ENCODE measurements around the gene INPP5F.
"Not testable (repeated sequence)": the region's sequence is repeated elsewhere in the genome, so short reads cannot be mapped to it uniquely, and the experiment has no call there.

Gene INPP5F

DNA sequence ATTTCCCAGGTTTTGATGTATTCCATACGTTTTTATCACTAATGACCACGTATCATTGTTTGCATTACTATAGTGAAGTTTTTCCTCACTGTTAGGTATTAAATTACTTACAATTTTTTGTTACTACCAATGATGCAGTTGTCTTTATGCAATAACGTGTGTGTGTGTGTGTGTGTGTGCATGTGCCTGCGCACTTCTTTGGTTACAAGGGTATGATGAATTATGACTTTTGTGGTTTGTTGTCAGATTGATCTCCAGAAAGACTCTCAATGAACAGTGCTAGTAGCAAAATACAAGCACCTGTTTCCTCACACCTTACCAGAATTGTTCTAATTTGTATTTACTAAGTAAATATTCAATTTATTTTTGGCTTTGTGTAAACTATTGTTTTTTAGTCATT lies 95.3 kb downstream of the INPP5F start:
- DNase-seq = no peak

DNA sequence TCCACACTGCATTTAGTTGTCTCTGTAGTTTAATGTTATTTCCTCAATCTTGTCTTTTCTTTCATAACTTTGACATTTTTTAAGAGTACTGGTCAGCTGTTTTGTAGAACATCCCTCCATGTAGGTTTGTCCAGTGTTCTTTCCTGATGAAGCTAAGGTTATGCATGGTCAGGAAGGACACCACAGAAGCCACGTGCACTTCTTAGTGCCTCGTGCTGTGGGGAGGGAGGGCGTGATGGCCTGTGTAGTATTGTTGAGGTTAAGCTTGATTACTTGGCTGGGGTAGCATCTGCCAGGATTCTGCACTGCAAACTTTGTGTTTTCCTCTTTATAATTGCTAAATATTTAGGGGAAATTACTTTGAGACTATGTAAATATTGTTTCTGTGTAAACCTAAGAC lies 98.4 kb downstream of the INPP5F start:
- DNase-seq = no peak

DNA sequence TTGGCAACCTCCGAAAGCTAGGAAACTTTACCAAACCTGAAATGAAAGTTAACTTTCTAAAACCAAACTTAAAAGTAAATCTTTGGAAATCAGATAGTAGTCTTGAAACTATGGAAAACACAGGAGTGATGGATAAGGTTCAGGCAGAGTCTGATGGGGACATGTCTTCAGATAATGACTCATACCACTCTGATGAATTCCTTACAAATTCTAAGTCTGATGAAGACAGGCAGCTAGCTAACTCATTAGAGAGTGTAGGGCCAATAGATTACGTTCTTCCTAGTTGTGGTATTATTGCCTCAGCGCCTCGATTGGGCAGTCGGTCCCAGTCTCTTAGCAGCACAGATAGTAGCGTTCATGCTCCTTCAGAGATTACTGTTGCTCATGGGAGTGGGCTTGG lies 100.9 kb downstream of the INPP5F start:
- DNase-seq = no peak

DNA sequence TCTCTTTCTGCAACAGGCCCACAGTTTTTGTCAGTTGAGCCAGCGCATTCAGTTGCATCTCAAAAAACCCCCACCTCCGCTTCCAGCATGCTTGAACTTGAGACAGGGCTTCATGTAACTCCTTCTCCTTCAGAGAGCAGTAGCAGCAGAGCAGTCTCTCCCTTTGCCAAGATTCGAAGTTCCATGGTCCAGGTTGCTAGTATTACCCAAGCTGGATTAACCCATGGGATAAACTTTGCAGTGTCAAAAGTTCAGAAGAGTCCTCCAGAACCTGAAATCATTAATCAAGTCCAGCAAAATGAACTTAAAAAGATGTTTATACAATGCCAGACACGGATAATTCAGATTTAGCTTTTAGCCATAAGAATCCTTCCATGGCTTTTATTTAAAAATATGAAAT lies 101.6 kb downstream of the INPP5F start:
- DNase-seq = no peak

DNA sequence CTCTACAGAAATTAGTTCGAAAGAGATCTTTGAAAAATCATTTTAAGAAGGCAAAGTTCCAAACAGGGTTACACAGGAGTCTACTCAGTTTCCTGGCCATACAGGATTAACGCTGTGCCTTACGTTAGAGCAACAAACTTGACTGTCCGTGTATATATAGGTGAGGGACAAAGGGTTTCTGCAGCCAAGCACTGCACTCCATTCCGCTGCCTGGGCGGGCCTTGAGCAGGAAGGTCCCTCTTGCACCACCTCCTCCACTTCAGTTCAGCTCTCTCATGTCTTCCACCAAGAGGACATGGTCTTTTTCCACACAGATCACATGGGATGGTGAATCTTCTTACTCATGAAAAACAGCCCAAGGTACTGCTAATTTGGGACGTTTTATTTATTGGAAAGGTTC lies 103.6 kb downstream of the INPP5F start:
- no peak for DNase-seq

DNA sequence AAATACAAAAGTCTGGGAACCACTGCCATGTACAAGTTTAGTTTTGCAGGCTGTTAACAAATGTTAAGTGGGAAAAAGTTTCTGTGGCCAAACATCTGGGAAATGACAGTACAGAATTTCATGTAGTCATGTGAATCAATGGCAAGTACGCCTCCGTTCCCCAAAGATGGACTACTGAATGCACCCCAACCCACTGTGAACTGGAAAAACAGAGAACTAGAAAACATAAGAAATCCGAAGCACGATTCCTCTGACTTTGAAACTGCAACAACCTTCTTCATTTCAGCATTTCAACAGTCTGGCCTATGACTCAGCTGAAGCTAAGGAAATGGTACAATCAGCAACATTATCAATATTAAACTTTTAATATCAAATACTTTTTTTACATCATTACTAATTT lies 105.0 kb downstream of the INPP5F start:
- DNase-seq = no peak

DNA sequence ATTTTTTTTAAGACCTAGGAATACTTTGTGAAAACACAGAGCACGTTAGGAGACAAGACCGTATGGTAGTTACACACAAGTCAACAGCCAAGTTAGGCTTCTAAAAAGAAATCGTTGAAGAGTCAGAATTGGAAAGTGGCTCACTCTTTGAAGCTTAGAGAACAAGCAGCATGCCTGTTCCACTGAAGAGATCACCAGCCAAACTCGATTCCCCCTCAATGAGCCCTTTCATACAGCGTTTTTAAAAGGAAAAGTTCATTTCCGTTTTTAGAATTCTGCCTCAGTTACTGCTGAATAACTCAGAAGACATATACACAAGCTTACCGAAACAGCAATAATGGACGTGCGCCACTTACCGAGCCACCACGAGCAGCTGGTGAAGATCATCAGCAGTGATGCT lies 105.8 kb downstream of the INPP5F start:
- no peak for DNase-seq

DNA sequence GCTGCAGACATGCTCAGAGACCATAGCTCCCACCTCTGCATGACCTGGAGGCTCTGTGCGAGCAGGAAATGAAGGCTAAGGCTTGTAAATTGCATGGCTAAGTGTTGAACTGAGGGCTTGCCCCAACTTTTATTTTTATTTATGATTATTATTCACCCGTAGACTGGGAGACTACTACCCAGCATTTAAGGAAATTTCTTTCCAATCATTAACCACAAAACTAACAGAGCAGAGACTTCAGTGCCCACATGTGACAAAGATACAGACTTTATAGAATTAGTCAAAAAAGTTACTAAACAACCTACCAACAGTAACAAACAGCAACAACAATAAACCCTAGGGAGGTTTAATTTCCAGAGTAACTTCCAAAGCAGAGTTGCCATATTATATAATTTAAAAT lies 107.1 kb downstream of the INPP5F start:
- no peak for DNase-seq

DNA sequence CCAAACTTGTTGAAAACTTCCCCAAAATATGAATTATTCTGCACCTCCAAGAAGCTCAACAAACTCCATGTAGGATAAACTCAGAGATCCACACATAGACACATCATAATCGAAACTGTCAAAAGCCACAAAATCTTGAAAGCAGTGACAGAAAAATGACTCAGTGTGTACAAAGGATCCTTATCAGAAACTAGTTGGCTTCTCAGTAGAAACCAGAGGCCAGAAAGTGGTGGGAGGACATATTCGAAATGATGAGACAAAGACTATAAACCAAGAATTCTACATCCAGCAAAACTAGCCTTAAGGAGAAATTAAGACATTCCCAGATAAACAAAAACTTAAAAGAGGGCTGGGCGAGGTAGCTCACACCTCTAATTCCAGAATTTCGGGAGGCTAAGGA lies 108.3 kb downstream of the INPP5F start:
- no peak for DNase-seq

DNA sequence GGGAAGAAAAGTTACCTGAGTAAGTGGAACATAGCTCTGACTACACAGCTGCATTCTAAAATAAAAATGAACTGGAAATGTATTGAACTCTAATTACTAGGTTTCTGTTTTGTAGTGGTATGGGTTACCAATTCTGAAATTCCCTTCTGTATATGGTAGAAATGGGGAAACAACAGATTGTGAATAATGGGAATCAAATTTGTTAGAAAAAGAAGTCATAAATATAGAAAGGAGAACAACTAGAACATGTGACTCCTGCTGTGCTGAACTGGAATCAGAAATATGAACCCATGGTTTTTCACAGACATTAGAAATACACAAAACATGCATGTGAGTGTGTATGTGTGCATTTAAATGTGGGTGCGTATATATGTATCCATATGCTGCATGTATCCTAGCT lies 119.8 kb downstream of the INPP5F start:
- DNase-seq = no peak

DNA sequence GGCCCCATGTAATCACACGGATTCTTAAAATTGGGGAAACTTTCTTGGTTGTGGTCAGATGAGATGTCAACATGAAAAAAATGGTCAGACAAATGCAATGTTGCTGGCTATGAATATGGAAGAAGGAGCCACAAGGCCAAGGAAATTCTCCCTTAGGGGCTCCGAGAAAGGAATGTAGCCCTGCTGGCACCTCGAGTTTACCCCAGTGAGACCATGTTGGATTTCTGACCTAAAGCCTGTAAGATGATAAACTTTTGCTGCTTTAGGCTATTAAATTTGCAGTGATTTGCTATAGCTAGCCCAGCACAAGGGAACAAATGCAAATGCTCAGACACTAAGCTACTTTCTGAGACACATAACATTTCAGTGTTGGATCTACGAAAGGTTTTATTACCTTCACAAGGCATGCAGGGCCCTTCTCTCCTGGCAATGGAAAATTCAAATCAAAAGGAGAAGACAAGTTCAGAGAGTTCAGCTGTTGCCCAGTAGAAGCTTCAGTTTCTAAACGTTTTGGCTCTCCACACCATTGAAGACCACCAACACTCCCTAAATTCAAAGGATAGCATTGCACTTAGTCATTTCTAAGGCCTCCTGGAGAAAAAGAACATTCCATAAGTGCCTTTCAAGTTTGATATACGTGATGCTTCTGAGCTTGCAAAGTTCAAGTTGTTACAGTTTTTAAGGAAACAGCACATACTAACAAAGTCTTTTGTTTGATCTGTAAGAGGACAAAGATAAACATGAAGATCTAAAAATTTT lies 123.4 kb downstream of the INPP5F start:
- no peak for DNase-seq

DNA sequence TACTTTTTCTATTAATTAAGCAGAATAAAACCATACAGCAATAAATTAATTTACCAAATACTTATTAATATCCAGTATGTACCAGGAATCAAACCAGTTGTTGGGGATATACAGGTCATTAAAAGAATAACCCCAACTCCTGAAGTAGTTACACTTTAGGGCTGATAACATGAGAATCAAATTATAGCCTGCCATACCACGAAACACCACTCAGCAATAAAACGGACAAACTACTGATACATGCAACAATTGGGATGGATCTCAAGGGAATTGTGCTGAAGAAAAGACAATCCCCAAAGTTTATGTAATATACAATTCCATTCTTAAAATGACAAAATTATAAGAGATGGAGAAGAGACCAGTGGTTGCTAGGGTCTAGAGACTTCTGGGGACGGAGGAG lies 124.1 kb downstream of the INPP5F start:
- DNase-seq = no peak

DNA sequence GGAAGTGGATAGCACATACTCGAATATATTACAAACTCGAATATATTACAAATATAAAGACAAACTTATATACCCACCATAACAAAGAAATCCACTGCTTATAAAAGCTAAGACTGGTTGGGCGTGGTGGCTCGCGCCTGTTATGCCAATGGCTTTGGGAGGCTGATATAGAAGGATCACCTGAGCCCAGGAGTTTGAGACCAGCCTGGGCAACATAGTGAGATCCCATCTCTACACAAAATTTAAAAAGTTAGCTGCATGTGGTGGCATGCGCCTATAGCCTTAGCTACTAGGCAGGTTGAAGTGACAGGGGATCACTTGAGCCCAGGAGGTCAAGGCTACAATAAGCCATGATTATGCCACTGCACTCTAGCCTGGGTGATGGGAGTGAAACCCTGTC lies 126.4 kb downstream of the INPP5F start:
- no peak for DNase-seq

DNA sequence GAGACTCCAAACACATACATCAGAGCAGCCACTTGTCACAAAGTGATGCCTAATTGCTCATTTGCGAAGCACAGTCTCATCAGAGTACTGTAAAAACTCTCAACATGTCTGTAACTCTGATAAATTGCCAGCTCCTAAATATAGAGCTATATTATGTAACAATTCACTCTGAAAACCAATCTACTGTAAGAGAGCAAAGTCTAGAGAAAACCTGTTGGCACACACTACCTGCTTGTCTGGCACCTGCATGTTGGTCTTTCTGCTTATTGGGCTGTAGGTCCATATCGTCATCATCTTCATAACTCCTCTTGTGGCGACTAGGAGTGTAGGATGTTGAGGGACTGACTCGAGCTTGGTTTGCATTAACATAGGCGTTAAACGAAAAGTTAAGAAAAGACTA lies 127.0 kb downstream of the INPP5F start:
- DNase-seq = no peak

DNA sequence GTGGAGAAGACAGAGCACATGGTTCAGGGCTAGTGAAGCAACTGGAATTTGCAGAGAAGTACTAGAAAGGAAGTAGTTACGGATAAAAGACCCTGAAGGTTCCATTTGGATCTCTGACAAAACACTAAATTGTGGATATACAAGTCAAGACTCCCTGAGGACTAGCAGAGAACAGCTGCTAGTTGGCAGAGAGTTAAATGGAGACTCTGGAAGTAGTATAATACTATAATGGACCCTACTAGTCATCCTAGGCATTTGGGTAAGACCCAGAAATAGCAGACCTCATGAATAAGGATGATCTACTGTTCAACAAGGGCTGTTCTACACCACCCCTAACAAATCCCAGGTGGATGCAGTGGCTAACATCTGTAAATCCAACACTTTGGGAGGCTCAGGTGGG lies 127.7 kb downstream of the INPP5F start:
- no peak for DNase-seq

DNA sequence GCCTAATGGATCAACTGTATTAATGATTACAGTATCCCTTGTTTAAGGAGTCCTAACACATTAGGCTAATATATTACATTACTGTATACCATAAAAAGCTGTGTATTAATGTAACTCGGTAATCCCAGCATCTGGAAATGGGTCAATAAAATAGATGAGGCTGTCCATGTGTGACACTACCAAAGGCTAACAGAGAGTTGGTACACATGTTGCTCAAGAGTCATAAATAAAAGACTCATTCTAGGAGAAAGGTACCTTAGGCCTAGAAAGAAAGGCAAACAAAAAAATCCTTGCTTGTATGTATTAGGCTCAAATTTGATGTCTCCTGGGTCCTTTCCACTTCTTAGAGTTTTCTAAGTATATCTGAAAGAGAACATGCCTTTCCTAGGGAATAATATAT lies 132.2 kb downstream of the INPP5F start:
- no peak for DNase-seq

DNA sequence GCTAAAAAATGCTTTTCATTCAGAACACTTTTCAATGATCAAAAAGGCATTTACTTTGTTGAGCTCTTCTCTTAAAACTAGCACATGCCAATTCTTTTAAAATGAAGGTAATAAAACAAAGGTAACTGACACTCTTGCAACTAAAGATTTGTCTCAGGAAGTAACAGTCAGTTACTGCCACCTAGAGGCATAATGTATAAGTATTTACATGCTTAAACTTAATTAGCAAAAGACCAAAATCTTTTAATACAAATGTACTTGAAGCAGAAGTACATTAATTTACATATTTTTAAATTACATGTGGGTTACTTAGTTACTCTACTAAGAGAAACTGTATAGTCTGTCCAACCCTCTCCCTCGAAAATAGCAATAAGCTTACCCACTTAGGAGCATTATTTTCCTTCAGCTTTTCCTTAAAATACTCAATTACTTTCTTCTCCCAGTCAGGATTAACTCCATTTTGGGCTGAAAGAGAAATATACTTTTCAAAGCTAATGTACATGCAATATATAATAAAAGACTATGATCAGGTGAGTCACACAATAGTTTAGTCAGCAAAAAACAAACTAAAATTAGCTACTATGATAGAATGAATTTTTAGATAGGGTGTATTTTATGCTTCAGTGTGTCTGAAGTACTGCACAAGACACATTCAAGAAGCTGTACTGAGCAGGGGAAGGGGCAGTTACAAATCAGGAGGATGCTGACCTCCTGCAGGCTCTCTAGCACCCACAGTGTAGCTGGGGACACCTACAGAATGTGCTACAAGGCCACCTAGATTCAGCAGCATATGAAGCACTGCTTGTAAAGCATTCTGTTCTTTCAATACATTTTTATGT lies 133.8 kb downstream of the INPP5F start:
- DNase-seq = no peak

DNA sequence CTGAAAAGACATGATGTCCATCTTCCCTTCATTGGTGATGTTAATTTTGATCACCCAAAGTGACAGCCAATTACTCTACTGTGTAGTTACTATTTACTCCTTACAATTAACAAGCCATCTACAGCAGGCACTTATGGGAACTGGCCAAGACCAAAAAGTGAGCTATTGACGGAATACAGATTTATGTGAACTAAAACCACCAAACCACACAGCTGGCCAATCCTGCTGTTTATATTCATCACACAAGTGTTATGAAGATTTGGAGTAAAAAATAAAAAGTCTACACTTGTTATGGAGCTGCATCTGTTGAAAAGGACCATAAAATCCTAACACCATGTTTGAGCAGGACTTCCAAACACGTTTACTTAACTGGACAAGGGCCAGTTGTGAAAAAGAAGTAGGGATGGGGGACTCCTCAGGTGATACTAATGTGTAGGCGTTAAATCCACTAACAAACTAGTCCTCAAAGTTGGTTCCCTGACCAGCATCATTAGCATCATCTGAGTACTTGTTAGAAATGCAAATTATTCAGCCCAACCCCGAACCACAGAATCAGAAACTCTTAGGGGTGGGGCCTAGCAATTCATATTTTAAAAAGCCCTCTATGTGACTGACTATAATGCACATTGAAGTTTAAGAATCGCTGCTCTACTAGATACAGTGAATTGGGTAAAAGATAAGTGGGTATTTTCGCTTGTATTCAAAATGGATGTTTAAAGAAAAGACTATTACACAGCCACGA lies 135.2 kb downstream of the INPP5F start:
- no peak for DNase-seq

DNA sequence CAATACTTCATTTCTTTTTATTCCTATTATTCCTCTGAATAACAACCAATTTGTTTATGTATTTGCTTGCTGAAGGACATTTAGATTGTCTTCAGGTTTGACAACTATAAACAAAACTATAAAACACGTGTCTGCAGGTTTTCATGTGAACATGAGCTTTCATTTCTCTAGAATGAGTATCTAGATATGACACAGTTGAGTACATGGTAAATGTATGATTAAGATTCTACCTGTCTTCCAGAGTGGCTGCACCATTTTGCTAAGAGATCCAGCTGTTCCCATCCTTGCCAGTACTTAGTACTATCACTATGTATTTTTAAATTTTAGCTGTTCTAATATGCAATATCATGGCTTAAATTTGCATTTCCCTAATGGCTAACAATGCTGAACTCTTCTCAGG lies 136.7 kb downstream of the INPP5F start:
- no peak for DNase-seq

DNA sequence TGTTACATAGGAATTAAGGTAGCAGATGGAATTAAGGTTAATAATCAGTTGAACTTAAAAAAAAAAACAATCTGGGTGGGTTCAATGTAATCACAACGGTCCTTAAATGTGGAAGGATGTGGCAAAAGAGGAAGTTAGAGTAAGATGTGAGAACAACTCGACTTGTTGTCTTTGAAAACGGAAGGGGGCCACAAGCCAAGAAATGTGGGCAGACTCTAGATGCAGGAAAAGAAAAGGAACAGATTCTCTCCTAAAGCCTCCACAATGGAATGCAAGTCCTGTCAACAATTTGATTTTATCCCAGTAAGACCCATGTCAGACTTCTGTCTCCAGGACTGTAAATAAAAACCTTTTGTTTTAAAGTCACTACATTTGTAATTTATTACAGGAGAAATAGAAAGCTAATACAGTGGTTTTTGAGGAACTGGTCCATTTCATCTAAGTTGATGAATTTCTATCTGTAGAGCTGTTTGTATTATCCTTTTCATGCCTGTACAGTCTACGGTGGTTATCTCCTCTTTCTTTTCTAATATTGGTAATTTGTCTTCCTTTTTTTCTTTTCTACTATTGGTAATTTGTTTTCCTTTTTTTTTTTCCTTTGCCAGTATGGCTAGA lies 138.2 kb downstream of the INPP5F start:
- DNase-seq = no peak

DNA sequence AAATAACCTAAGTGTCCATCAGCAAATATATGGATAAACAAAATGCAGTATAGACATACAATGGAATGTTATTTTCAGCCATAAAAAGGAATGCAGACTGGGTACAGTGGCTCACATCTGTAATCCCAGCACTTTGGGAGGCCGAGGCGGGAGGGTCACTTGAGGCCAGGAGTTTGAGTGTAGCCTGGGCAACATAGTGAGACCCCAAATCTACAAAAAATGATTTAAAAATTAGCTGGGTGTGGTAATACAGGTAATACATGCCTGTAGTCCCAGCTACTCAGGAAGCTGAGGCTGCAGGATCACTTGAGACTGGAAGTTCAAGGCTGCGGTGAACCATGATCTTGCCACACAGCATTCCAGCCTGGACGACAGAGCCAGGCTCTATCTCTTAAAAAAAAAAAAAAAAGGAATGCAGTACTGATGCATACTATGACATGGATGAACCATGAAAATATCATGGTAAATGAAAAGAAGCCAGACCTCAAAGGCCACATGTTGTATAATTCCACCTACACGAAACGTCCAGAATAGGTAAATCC lies 139.9 kb downstream of the INPP5F start:
- DNase-seq = no peak

DNA sequence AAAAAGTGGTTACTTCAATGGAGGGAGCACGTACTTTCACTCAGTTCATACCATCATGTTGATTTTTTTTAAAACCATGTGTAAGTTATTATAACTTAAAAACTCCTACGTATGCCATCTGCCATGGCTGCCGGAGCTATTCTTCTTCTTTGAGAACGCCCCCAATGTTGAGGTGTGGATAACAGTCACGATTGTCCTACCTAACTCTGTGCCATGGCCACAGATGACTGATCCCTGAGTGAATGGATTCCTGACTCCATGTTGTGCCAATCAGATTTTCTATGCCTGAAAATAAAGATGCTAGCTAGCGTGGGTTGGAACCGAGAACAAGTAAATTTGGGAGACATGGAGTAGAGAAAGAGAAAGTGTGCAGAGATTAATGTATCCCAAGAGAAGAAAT lies 141.5 kb downstream of the INPP5F start:
- DNase-seq = no peak

DNA sequence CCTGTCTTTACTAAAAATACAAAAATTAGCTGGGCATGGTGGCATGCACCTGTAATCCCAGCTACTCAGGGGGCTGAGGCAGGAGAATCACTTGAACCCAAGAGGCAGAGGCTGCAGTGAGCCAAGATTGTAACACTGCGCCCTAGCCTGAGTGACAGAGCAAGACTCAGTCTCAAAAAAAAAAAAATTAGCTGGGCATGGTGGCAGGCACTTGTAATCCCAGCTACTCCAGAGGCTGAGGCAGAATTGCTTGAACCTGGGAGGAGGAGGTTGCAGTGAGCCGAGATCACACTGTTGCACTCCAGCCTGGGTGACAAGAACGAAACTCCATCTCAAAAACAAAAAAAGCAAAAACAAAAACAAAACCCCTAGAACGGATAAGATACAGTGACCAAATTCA lies 143.5 kb downstream of the INPP5F start:
- DNase-seq = not testable (repeated sequence)
